ENCODE results near the gene PRSS56.

DNA sequence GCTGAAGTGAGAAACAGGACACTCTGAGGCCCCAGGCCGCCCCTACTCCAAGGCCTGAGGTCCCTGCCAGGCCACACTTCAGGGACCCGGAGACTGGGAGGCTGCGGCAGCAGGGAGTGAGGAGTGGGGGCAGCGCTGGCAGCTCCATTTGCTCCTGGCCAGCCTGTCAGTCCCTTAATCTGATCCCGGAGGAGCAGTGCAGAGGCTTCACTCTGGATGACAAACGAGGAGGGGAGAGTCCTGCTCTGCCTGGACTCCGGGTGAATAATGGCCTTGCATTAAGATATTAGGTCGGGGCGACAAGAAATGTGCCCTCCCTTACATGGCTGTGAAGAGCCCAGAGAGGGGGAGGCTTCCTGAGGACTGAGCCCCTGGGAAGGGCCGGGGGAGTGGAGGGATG, 14.3 kb upstream of the PRSS56 start:
- TF ChIP-seq, protein P1, sequence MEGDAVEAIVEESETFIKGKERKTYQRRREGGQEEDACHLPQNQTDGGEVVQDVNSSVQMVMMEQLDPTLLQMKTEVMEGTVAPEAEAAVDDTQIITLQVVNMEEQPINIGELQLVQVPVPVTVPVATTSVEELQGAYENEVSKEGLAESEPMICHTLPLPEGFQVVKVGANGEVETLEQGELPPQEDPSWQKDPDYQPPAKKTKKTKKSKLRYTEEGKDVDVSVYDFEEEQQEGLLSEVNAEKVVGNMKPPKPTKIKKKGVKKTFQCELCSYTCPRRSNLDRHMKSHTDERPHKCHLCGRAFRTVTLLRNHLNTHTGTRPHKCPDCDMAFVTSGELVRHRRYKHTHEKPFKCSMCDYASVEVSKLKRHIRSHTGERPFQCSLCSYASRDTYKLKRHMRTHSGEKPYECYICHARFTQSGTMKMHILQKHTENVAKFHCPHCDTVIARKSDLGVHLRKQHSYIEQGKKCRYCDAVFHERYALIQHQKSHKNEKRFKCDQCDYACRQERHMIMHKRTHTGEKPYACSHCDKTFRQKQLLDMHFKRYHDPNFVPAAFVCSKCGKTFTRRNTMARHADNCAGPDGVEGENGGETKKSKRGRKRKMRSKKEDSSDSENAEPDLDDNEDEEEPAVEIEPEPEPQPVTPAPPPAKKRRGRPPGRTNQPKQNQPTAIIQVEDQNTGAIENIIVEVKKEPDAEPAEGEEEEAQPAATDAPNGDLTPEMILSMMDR (IDR thresholded peaks at IDR 0.05) = no peak
- no peak for TF ChIP-seq POLR2A (IDR thresholded peaks at IDR 0.05)

Data from thyroid gland (tissue), 4 donors.